GM12873 (cell line): Measurements from ENCODE around the gene TSPAN5.

Experiments used
- CTCF ChIP-seq: IDR thresholded peaks from 2 replicates; pipeline ENCODE4 v1.5.1; 2012; ENCODE audit warnings: low read depth, mild to moderate bottlenecking, moderate library complexity, low read length, control low read depth; ENCODE audit not compliant: insufficient read depth; ENCODE audit errors: missing control alignments

TSPAN5 gene

GRCh38 chr4:98482503-98482846 lies 175.9 kb downstream of the TSPAN5 start:
- TF ChIP-seq CTCF, result no peak

GRCh38 chr4:98481167-98481566 lies 177.2 kb downstream of the TSPAN5 start:
- no peak for TF ChIP-seq CTCF

- TF ChIP-seq CTCF, result no peak
Observed at GRCh38 chr4:98480535-98480934, 177.9 kb downstream of the TSPAN5 start.

- no peak for TF ChIP-seq CTCF
Observed at GRCh38 chr4:98476891-98477290, 181.5 kb downstream of the TSPAN5 start.

GRCh38 chr4:98474408-98474844 lies 184.0 kb downstream of the TSPAN5 start:
- no peak for TF ChIP-seq CTCF

GRCh38 chr4:98473046-98473445 lies 185.4 kb downstream of the TSPAN5 start:
- no peak for TF ChIP-seq CTCF

- no peak for TF ChIP-seq CTCF
Observed at GRCh38 chr4:98470831-98471230, 187.6 kb downstream of the TSPAN5 start.
